Panc1 (cell line): ENCODE measurements around the gene LENG8. TPM values are rescaled to one million over a fixed set of nuclear protein-coding genes. Genes with fewer than 3 reads are reported as not detected.
"Not testable (repeated sequence)": the region's sequence is repeated elsewhere in the genome, so short reads cannot be mapped to it uniquely, and the experiment has no call there.

Experiments used
- ATAC-seq: fragments of 200-7000 bp; cut with Tn5 transposase; 2 replicates; pipeline ENCODE4 v1.9.1; 2020; ENCODE audit warnings: mild to moderate bottlenecking, moderate library complexity
- BruUV-seq: library from RNA; stranded (reverse); fragments of 400-500 nt; replicated peaks from 2 replicates; lab custom pipeline; 2021; lab: Mats Ljungman, UMichigan
- CTCF ChIA-PET: fragments of 300-600 bp; sonication (Branson Sonifier 250); formaldehyde crosslinking; loops from one replicate; lab custom pipeline; 2022; ENCODE audit warnings: antibody characterized with exemption; lab: Charles Lee
- POLR2A ChIA-PET: fragments of 300-600 bp; sonication (Branson Sonifier 250); formaldehyde crosslinking; loops from one replicate; lab custom pipeline; 2022; ENCODE audit warnings: antibody characterized with exemption; lab: Charles Lee
- DNase-seq: peaks from one replicate; pipeline ENCODE4 v3.0.0-alpha.2; 2010; ENCODE audit warnings: low read depth, low spot score
- H3K27ac ChIP-seq: 2 replicates; pipeline ENCODE4 v1.5.1; 2011; ENCODE audit warnings: mild to moderate bottlenecking, low read length, inconsistent platforms
- H3K27me3 ChIP-seq: fragments of 200-500 bp; sonication (Bioruptor generic); 2 replicates; pipeline ENCODE4 v1.6.0; 2014; ENCODE audit warnings: low read length, inconsistent platforms; ENCODE audit not compliant: control insufficient read depth, insufficient read depth
- H3K36me3 ChIP-seq: fragments of 200-500 bp; sonication (Bioruptor generic); 2 replicates; pipeline ENCODE4 v1.5.1; 2014; ENCODE audit warnings: inconsistent platforms, mild to moderate bottlenecking, low read length, moderate library complexity; ENCODE audit not compliant: control insufficient read depth, insufficient read depth
- H3K4me1 ChIP-seq: 2 replicates; pipeline ENCODE4 v1.5.1; 2011; ENCODE audit warnings: inconsistent platforms, mild to moderate bottlenecking, low read length, moderate library complexity; ENCODE audit not compliant: control insufficient read depth, insufficient read depth
- H3K4me3 ChIP-seq, 2 experiments: 2 replicates each; pipeline ENCODE4 v1.5.1; 2011 to 2012; ENCODE audit warnings: low read depth in 2 of 2, low read length in 2 of 2, mild to moderate bottlenecking in 2 of 2, inconsistent platforms in 1 of 2, moderate library complexity in 1 of 2
- H3K9me3 ChIP-seq: fragments of 200-500 bp; sonication (Bioruptor generic); 2 replicates; pipeline ENCODE4 v1.5.1; 2014; ENCODE audit warnings: low read depth, mild to moderate bottlenecking, inconsistent platforms, low read length, moderate library complexity; ENCODE audit not compliant: control insufficient read depth, insufficient read depth
- POLR2AphosphoS5 ChIP-seq: IDR thresholded peaks from 2 replicates; pipeline ENCODE4 v1.6.1; 2012; ENCODE audit warnings: mild to moderate bottlenecking, low read depth, low read length, moderate library complexity
- REST ChIP-seq, 2 experiments: IDR thresholded peaks; 2 replicates each; pipeline ENCODE4 v1.6.1; 2011 to 2012; ENCODE audit warnings: low read depth in 2 of 2, control low read depth in 1 of 2, low read length in 1 of 2, mild to moderate bottlenecking in 1 of 2, moderate library complexity in 1 of 2; ENCODE audit not compliant: insufficient read depth in 1 of 2
- SIN3A ChIP-seq: IDR thresholded peaks from 2 replicates; pipeline ENCODE4 v1.6.1; 2012; ENCODE audit warnings: low read depth, mild to moderate bottlenecking, low read length, moderate library complexity, borderline replicate concordance; ENCODE audit not compliant: insufficient read depth
- TCF7L2 ChIP-seq: IDR thresholded peaks from 2 replicates; pipeline ENCODE4 v1.6.1; 2011; ENCODE audit warnings: mild to moderate bottlenecking, low read depth, low read length, inconsistent platforms
- in situ Hi-C: cut with HindIII; loops from 2 replicates; pipeline ENCODE4 v1.10.0; 2016; ENCODE audit warnings: low sequenced_read_pairs, low pct_unique_long_range_greater_than_20kb
- intact Hi-C: fragments of 100-400 bp; cut with micrococcal nuclease; formaldehyde crosslinking; loops from one replicate; pipeline ENCODE4 v1.10.0; 2022; ENCODE audit not compliant: unreplicated experiment
- total RNA-seq: library from RNA; stranded (reverse); gene quantifications from one replicate; pipeline ENCODE4 v1.2.1, GENCODE V29; 2021; ENCODE audit not compliant: unreplicated experiment
- TF ChIP-seq, protein P1 (sequence below): fragments of 450-650 bp; IDR thresholded peaks from 2 replicates; pipeline ENCODE4 v1.5.1; 2017; ENCODE audit warnings: mild to moderate bottlenecking

The LENG8 gene
- total RNA-seq, 1 experiment from 2014 or later: 268 TPM

DNA sequence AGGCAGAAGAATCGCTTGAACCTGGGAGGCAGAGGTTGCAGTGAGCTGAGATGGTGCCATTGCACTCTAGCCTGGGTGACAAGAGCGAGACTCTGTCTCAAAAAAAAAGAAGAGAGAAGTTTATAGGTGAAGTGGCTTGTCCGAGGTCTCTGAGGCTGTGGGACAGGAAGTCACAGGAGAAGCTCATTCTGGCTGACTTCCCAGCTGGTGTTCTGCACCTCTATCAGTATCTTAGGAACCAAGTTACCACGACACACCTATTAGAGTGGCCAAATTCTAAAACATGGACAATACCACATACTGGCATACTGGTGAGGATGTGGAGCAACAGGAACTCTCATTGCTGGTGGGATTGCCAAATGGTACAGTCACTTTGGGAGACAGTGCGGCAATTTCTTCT lies 46.3 kb downstream of the LENG8 start:
- H3K9me3 ChIP-seq, intact Hi-C loops, DNase-seq, POLR2A ChIA-PET, H3K27ac ChIP-seq, ATAC-seq, in situ Hi-C loops, H3K4me1 ChIP-seq, BruUV-seq, H3K36me3 ChIP-seq, H3K4me3 ChIP-seq: not testable (repeated sequence)
- H3K27me3 ChIP-seq: peaks cover 22% of the 10 kb centered on the region
- CTCF ChIA-PET: interaction anchor here (0.5 to 0.6 kb wide), 3 partner anchors 10 to 1060 kb away, joined by 3 to 5 read pairs (median 4); no protein-coding TSS in a partner anchor

DNA sequence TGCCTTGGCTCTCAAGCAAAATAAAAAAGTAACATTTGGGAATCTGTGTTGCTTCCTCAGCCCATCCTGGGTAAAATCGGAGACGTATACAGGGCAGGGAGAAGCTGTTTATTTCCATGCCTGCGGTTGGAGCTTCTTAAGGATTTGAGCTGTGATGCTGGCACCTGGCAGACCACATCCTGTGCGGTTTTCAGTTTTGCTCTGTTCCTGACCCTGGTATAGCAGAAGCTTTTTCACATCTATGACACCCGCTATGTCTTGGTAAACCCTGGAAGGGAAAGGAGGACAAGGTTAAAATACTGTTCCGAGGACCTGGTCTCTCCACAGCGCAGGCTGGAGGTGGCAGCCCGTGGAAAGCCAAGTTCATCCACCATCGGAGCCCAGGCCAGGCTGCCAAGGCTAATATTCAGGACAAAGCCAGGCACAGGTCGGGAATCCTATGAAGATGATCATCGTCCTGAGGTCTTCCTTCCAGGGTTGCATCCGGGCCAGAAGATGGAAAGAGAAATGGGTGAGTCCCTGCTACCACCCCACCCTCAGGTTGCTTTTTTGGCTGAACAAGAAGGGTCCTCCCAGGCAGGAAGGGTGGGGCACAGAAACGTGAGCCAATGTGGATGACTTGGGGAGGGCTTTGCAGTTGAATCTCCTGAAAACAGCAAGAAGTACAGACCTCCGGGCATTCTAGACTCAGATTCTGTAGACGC lies 48.9 kb downstream of the LENG8 start:
- H3K4me3 ChIP-seq, CTCF ChIA-PET, H3K36me3 ChIP-seq, POLR2A ChIA-PET, BruUV-seq, in situ Hi-C loops, H3K4me1 ChIP-seq, DNase-seq, intact Hi-C loops, H3K27ac ChIP-seq, H3K9me3 ChIP-seq: not testable (repeated sequence)
- peaks cover 19% of the 10 kb centered on the region for H3K27me3 ChIP-seq
- 0 out of 2 replicates have a peak, but pooled peaks have one; percentile 30 for ATAC-seq

GRCh38 chr19:54498451-54498772 lies 49.4 kb downstream of the LENG8 start:
- H3K9me3 ChIP-seq, BruUV-seq, intact Hi-C loops, POLR2A ChIA-PET, H3K36me3 ChIP-seq, H3K4me3 ChIP-seq, in situ Hi-C loops, CTCF ChIA-PET, H3K27ac ChIP-seq, H3K4me1 ChIP-seq, DNase-seq, ATAC-seq: not testable (repeated sequence)
- H3K27me3 ChIP-seq: peaks cover 19% of the 10 kb centered on the region

DNA sequence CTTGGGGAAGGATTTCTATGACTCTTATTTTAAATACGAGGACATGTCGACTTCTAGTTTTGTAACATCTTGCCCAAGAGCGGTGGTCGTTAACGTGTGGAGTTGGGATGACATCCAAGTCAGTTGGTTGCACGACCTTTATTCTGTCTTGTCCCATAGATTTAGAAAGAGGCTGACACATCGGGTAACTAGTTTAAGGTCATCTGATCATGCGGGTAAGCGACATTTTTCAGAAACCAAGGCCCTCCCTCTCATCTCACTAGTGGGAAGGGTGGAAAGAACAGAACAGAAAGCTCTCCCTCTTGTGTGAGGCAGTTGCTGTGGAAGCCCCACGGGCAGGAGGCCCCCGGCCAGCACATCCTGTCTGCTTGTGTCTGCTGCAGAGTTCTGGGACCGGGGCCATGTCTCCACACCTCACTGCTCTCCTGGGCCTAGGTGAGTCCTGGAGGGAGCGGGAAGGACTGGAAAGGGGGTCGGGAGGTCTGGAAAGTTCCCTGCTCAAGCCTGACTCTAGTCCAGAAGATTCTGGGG lies 53.6 kb downstream of the LENG8 start, which contains the start of gene LAIR2:
Gene LAIR2, plus strand, starts transcription at position 314 of the 531 bp plus-strand sequence. Its CDS starts 88 bp downstream, at position 402.
- DNase-seq (no peak), ATAC-seq (no peak)
- Histone ChIP-seq H3K27ac (no peak within 1 kb of the TSS), H3K27me3 (peaks cover 9% of the 10 kb centered on the region), H3K4me1 (no peaks in the 10 kb centered on the region), H3K9me3 (no peaks in the 10 kb centered on the region), H3K4me3 (no peak within 1 kb of the TSS), H3K36me3 (no peaks in the 10 kb centered on the region)
- ChIA-PET CTCF (no interaction called here), POLR2A (no interaction called here)
- in situ Hi-C loops (no loop called here), intact Hi-C loops (no loop called here)
- TF ChIP-seq REST (IDR thresholded peaks at IDR 0.05; ENCODE audit: insufficient read depth in 1 of 2, low read depth in 2 of 2, low read length in 1 of 2) (no peak), POLR2AphosphoS5 (no peak), TCF7L2 (no peak), SIN3A (no peak)
- TF ChIP-seq, protein P1, sequence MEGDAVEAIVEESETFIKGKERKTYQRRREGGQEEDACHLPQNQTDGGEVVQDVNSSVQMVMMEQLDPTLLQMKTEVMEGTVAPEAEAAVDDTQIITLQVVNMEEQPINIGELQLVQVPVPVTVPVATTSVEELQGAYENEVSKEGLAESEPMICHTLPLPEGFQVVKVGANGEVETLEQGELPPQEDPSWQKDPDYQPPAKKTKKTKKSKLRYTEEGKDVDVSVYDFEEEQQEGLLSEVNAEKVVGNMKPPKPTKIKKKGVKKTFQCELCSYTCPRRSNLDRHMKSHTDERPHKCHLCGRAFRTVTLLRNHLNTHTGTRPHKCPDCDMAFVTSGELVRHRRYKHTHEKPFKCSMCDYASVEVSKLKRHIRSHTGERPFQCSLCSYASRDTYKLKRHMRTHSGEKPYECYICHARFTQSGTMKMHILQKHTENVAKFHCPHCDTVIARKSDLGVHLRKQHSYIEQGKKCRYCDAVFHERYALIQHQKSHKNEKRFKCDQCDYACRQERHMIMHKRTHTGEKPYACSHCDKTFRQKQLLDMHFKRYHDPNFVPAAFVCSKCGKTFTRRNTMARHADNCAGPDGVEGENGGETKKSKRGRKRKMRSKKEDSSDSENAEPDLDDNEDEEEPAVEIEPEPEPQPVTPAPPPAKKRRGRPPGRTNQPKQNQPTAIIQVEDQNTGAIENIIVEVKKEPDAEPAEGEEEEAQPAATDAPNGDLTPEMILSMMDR: no peak
- no TSS peak for BruUV-seq

GRCh38 chr19:54505542-54505941 lies 56.5 kb downstream of the LENG8 start:
- POLR2A ChIA-PET, H3K27me3 ChIP-seq, ATAC-seq, H3K27ac ChIP-seq, H3K36me3 ChIP-seq, in situ Hi-C loops, DNase-seq, BruUV-seq, H3K4me3 ChIP-seq, intact Hi-C loops, CTCF ChIA-PET, H3K9me3 ChIP-seq, H3K4me1 ChIP-seq: not testable (repeated sequence)
